Adipose tissue (tissue), 3 donors: ENCODE results near the gene ANKRD33. TPM values are rescaled to one million over a fixed set of nuclear protein-coding genes. Genes with fewer than 3 reads are reported as not detected.
A peak's percentile ranks its signal among the peaks of the same experiment; 100 is the strongest.
"Not testable (repeated sequence)": the region's sequence is repeated elsewhere in the genome, so short reads cannot be mapped to it uniquely, and the experiment has no call there.

Experiments used
- H3K27ac ChIP-seq: one replicate; pipeline ENCODE4 v1.5.1; 2013; ENCODE audit warnings: low read depth, low read length
- WGBS, 3 donors: extraction: QIAGEN DNeasy Blood & Tissue Kit; methylation state at CpG; one replicate each; pipeline ENCODE4 v1.1.7; 2013; 5-methylcytosine and 5-hydroxymethylcytosine counted together
- polyA plus RNA-seq, 3 donors: library from polyadenylated mRNA; stranded (reverse); fragments of 200-250 nt; gene quantifications; one replicate each; pipeline ENCODE4 v1.2.3, GENCODE V29; 2013
- donor health status: healthy with polysubstance abuse.
- donor health status: Bipolar disorder and iron deficiency.
- donor health status: healthy.

The ANKRD33 gene
- polyA plus RNA-seq, 3 donors = 0.03 TPM; not detected in 2

DNA sequence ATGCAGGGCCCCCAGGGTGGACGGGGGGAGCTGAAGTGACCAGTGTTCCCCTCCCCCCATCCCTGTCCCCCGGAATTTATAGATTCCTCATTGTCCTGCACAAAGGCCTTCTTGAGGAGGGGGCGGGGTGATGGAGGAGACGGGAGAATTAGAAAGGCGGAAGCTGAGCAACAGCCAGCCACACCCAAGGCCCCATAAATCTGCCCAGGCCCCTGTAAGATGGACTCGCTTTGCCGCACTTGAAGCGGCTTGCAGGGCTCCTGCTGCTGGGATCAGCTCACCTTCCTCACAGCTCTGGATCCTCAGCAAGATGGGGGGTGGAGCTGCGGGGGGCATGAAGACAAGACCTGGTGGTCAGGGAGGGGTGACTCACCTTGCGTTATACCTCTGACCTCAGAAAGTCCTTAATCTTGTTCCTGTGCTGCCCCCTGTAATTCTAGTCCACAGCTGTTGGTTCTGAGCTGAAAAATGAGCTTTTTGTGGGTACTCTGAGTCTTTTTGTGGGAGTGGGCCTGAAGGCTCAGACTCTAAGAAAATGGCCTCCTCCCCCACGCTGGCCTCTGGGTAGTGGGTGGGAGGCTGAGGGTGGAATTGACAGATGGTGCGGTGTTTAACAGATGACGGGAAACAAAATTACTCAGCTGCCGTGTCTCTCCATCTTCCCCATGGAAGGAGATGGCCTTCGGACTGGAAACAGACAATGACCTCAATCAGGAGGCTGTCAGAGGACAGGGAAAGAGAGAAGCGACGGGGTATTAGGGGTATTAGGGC, 15.8 kb upstream of the ANKRD33 start:
- no peak overlapping the region for H3K27ac ChIP-seq
- WGBS, 3 donors = 76 to 83% (median 82%) methylated on average over 17 of the region's 17 CpGs

DNA sequence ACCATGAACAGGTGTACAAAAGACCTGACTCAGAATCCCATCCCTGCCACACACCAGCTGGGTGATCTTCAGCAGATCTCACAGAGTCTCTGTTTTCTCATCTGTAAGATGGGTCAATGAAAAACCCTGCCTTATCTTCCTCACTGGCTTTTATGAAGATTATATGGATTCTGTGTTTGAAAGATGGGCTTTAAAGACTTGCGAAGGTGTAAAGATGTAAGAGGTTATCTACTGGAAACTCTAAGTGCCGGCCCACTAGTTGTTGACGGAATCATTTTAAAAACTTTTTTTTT, 15.3 kb upstream of the ANKRD33 start:
- WGBS, 3 donors = 92 to 94% (median 94%) methylated on average over 3 of the region's 3 CpGs
- H3K27ac ChIP-seq = no peak overlapping the region

DNA sequence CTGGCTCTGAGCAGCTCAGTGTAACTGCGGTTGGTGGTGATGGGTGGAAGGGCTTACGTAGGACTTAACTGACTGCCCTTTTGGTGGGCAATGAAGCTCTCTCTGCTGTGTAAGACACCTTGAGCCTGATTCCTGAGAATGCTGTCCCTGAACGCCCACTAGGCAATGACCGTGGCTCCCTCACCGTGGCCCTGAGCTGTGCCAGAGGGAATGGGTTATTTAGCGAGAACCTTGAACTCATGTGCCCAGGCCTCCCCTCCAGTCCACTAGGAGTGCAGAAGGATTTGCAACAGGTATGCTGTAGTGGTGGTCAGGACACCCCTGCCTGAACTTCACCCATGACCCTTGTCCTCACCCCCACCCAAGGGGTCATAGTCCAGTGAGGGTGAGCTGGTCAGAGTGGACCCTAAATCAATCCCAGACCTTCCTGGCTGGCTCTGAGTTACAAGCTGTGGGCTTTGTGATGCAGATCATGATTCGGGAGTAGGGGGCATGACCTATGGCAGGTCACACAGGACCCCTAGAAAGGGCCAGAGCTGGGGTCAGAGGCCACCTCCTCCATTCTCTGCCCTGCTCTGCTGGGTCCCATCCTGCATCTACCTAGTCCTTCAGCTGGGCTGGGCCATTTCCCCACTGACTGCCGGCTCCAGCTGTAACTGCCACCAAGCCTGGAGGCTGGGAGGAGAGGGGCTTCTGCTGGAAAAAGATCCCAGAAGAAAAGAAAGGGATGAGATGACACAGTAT, 14.5 kb upstream of the ANKRD33 start:
- H3K27ac ChIP-seq = no peak overlapping the region
- WGBS, 3 donors = 80 to 84% (median 82%) methylated on average over 8 of the region's 8 CpGs

DNA sequence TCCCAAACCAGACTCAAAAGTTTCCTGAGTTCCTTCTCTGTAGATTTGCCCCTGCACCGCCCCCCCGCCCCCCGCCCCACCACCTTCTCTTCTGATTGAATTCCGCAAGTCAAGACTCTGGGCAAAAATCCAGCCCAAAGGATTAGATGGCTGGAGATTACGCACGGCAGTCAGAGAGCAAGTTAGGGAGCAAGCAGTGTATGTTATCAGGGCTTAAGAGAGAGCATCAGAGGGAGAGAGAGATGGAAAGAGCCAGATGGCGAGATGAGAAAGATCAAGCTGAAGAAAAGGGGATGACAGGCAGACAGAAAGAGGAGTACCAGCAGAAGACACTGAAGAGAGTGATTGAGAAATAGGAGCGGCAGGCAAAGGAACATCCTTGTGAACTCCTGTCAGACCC, 13.9 kb upstream of the ANKRD33 start:
- 45 to 49% (median 46%) methylated on average over 8 of the region's 8 CpGs for WGBS, 3 donors
- no peak overlapping the region for H3K27ac ChIP-seq

DNA sequence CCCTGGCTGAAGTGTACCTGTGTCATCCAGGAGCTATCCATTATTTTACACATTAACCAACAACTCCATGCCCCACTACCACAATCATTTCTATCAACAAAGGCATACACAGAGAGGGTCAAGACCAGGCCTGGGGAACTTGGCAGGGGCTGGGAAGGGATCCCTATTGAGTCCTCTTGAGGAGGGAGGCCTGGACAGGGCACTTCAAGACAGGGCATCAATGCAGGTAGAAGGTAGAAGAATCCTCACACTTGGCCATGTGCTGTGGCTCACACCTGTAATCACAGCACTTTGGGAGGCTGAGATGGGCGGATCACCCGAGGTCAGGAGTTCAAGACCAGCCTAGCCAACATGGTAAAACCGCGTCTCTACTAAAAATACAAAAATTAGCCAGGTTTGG, 13.4 kb upstream of the ANKRD33 start:
- H3K27ac ChIP-seq = no peak overlapping the region
- 76 to 91% (median 83%) methylated on average over 4 of the region's 4 CpGs for WGBS, 3 donors

DNA sequence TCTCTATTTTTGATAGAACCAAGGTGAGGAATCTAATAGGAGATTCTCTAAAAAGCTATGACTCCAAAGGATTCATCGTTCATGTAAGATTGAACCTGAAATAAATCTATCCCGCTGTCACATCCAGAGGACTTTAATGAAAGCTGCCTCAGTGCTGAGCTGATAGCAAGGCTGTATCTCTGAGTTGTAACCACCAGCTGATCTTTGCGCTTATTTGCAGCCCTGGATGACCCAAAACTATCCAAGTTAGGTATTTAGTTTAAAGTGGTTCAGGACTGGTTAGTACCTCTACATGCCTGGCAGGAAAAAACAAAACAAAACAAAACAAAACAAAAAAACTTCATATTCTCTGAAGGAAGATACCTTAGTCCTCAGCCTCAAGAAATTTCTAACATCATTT, 8.8 kb upstream of the ANKRD33 start:
- no peak overlapping the region for H3K27ac ChIP-seq
- 85 to 90% (median 87%) methylated on average over 3 of the region's 3 CpGs for WGBS, 3 donors

DNA sequence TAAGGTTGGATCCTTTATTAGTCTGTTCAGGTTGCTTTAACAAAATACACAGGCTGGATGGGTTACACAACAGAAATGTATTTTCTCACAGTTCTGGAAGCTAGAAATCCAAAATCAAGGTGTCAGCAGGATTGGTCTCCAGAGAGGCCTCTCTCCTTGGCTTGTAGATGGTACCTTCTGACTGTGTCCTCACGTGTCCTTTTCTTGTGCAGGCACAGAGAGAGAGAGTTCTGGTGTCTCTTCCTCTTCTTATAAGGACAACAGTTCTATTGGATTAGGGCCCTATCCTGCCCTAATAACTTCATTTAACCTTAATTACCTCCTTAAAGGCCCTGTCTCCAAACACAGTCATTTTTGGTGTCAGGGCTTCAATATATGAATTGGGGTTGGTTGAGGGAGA, 4.6 kb upstream of the ANKRD33 start:
- WGBS, 3 donors = 64 to 100% (median 84%) methylated on average over 1 of the region's 1 CpG
- H3K27ac ChIP-seq = no peak overlapping the region

DNA sequence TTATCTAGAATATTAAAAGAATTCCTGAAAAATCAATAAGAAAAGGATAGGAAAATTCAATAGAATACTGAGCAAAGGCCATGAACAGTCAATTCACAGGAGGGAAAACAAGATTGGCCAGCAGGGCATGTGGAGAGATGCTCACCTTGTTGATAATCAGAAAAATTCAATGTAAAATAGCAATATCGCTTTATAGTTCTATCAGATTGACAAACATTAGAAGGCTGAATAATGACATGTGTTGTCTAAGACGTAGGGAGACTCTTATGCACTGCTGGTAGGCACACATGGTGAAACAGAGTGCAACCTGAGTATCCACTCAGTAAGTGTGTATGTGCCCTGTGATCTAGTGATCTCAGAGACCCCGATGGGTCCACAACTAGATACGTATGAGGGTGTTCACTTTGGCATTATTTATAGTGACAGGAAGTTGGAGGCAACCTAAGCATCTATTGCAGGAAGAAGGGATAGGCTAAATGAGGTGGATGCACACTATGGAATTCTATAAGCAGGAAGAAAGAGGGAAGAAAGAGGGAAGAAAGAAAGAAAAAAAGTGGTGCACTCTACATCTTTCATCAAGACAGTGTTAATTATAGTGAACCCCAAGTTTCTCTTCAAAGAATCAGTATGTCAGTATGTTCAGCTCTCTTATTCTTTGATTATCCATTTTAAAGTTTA, 3.8 kb upstream of the ANKRD33 start:
- no peak overlapping the region for H3K27ac ChIP-seq
- 76 to 80% (median 79%) methylated on average over 4 of the region's 4 CpGs for WGBS, 3 donors

DNA sequence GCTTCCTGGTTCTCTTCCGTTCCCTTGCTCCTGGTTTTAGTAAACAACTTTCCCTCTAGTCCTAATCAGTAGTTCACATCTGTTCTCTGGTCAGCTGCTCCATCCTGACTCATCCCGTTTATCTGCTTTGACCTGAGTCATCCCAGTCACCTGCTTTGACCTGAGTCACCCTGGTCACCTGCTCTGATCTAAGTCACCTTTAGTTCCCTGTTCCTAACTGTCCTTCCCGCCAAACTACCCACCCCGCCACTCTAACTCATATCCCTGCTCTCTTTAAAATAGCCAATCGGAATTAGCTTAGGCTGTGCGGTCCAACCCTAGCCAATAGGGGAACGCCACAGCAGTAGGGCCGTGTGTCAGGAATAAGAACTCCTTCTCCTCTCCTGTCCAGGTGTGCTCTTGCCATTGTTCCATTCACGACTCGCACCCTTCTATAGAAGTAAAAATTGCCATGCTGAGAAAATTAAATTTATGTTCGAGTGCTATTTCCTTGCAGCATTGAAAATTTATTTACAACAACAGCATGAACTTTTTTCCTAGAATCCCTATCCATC, 3.1 kb upstream of the ANKRD33 start:
- WGBS, 3 donors = 82 to 87% (median 84%) methylated on average over 11 of the region's 11 CpGs

DNA sequence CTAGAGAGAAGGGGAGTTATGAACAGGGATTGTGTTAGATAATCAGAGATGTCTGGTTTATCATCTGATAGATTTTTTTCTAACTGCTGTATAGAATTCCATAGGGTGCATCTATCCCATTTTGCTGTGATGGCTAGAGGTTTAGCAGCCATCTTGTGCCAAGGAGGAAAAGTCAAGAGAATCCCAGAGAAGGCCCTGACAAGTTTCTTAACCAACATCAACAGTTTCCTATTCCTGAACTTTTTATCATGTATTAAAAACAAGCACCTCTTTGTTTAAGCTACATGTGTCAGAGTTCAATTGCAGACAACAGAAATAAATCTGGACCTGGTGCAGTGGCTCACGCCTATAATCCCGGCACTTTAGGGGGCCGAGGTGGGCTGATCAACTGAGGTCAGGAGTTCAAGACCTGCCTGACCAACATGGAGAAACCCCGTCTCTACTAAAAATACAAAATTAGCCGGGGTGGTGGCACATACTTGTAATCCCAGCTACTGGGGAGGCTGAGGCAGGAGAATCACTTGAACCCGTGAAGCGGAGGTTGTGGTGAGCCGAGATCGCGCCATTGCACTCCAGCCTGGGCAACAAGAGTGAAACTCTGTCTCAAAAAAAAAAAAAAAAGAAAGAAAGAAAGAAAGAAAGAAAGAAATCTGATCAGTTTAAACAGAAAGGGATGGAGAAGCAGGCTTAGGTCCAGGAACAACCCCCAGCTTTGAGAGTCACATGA, 2.4 kb upstream of the ANKRD33 start:
- WGBS, 3 donors = 66 to 71% (median 68%) methylated on average over 10 of the region's 10 CpGs
- H3K27ac ChIP-seq = not testable (repeated sequence)

More for the DNA sequence above, 3.1 kb upstream of the ANKRD33 start:
- no peak overlapping the region for H3K27ac ChIP-seq

DNA sequence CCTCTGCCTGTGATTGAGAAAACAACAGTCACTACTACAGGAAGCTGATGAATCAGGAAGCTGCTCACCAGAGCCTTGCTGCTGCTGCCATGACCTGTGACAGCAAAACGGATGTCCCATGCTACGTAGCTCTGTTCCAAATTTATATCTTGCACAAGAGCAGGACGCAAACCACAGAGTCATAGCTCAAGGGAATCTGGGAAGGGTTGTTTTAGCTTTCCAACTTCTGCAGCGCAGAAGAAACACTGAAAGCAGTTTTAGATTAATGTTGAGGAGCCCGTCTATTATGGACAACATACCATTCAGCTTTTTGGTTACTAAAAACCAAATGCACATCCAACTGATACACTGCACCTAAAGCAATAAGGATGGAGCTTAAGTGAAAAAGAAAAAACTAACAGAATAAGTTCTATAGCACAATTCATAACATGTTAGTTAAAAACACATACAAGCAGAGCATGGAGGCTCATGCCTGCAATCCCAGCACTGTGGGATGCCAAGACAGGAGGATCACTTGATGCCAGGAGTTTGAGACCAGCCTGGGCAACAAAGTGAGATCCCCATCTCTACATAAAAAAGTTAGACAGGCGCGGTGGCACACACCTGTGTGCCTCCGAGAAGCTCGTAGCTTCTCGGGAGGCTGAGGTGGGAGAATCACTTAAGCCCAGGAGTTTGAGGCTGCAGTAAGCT, 1.7 kb upstream of the ANKRD33 start:
- peak overlapping the region; percentile 23 for H3K27ac ChIP-seq
- 40 to 64% (median 49%) methylated on average over 10 of the region's 10 CpGs for WGBS, 3 donors

DNA sequence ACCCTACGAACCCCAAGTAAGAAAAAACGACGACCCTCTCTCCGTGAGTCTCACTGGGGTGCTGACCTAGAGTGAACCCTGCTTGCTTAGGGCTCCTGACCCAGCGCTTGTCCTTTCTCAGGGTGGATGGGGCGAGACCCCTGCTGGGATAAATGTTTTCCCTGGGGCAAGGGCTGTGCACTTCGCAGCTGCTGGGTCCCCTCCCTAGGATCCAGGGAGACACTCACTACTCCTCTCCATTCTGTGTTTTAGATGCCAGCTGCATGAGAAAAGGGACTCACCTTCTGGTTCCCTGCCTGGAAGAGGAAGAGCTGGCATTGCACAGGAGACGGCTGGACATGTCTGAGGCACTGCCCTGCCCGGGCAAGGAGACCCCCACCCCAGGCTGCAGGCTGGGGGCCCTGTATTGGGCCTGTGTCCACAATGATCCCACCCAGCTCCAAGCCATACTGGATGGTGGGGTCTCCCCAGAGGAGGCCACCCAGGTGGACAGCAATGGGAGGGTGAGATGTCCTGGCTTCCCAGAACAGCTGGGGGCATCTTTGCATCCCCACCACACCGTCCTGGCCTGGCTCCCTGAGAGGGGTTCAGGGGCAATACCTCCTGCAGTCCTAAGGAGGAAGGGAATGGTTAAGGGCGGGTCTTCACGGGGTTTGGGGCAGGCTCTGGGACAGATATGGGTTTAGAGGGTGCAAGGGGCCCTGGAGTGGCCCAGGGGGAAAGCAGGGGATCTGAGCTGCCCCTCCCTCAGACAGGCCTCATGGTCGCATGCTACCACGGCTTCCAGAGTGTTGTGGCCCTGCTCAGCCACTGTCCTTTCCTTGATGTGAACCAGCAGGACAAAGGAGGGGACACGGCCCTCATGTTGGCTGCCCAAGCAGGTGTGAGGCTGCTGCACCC, 663 bp downstream of the ANKRD33 start:
- no peak overlapping the region for H3K27ac ChIP-seq
- 67 to 72% (median 68%) methylated on average over 15 of the region's 15 CpGs for WGBS, 3 donors

DNA sequence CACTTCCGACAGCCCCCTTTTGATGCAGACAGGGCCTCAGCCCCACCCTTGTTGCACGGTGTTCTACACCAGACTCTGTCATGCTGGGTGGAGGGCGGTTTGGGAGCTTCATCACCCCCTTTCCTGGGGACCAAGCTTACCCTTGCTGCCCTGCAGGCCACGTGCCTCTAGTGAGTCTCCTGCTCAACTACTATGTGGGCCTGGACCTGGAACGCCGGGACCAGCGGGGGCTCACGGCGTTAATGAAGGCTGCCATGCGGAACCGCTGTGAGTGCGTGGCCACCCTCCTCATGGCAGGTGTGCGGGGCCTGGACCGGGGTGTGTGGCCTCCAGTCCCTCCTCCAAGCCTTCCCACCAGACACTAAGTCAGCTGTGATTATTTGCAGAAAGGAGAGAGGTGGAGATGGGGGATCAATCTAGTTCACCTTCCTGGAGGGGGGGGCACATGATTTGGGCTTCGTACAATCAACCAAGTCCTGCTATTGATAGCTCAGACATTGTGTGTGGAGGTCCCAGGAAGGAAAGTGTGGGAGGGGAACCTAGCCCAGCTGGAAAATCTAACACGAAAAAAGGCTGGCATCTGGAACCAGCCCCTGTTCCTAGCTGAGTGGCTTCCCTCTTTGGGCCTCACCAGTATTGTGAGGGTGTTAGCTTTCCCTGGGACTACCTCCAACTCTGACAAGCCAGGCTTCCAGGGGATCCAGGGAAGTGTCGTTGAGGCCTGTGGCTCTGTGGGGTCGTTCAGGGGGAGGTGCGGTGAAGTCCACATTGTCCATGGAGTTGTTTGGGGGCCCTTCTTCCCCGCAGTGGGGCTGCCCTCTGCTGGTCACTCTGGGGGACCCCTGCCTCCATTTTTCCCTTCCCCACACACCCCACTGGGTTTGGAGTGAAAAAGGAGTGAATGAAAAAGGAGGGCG, 1.6 kb downstream of the ANKRD33 start:
- H3K27ac ChIP-seq = no peak overlapping the region
- WGBS, 3 donors = 82 to 92% (median 85%) methylated on average over 21 of the region's 21 CpGs

DNA sequence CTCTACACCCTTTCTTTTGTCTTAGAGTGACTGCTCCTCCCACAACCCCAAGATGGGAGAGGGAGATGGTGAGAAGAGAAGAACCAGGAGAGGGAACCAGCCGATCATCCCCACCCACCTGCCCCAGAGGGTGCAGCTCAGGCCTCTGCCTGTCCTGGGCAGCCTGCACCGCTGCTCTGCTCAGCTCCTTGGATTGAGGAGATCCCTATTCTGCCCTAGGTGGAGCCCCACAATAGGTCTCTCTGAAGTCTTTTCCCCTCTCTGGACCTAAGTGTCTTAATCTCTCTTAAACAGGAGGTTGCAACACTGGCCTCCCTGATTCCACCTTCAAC, 2.2 kb downstream of the ANKRD33 start:
- no peak overlapping the region for H3K27ac ChIP-seq
- WGBS, 3 donors = 91 to 96% (median 95%) methylated on average over 2 of the region's 2 CpGs

DNA sequence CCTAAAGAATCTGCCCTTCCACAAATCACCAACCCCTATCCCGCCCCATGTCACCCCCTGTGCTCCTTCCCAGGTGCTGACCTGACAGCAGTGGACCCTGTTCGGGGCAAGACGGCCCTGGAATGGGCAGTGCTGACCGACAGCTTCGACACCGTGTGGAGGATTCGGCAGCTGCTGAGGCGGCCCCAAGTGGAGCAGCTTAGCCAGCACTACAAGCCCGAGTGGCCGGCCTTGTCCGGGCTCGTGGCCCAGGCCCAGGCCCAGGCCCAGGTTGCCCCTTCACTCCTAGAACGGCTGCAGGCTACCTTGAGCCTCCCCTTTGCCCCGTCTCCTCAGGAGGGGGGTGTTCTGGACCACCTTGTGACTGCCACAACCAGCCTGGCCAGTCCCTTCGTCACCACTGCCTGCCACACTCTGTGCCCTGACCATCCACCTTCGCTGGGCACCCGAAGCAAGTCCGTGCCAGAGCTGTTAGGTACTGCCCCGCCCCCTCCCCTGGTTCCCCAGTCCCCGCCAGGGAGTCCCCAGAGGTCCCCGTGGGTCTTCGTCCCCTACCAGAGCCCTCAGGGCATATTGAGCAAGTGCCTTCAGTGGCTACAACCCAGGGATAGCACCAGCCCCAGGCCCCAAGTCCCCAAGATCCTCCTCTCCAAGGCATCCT, 2.7 kb downstream of the ANKRD33 start:
- no peak overlapping the region for H3K27ac ChIP-seq
- 89 to 90% (median 90%) methylated on average over 21 to 22 of the region's 22 CpGs for WGBS, 3 donors

DNA sequence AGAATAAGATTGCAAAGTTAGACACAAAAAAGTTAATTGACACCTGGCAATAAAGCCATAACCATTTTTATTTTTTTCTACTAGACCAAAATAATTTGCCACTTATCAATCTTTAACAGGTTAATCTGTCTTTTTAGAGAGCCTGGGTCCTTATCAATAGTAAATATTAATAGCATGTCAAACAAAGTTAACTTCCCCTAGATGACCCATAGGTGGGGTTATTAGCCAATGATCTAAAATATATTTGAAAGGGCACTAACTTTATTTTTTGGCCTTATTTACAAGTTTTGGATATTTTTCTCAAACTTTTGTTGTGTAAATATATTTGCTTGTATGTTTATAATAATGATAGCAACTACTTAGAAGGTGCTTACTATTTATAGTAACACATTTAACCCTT, 3.9 kb downstream of the ANKRD33 start:
- no peak overlapping the region for H3K27ac ChIP-seq
